H1 (cell line): ENCODE data around the gene CSF3R. TPM values are rescaled to one million over a fixed set of nuclear protein-coding genes. Genes with fewer than 3 reads are reported as not detected.

Experiments
- FOSL1 ChIP-seq: IDR thresholded peaks from 2 replicates; pipeline ENCODE4 v1.6.1; 2011; ENCODE audit warnings: mild to moderate bottlenecking, low read depth, low read length, moderate library complexity; ENCODE audit not compliant: insufficient read depth
- HDAC6 ChIP-seq: IDR thresholded peaks from one replicate; pipeline ENCODE4 v1.7.1; 2012; ENCODE audit warnings: low read depth, mild to moderate bottlenecking, inconsistent platforms, low read length, moderate library complexity
- POLR2AphosphoS5 ChIP-seq: IDR thresholded peaks from 2 replicates; pipeline ENCODE4 v1.6.1; 2011; ENCODE audit warnings: low read depth, low read length
- RXRA ChIP-seq: IDR thresholded peaks from 2 replicates; pipeline ENCODE4 v1.6.1; 2011; ENCODE audit warnings: low read depth, mild to moderate bottlenecking, low read length, moderate library complexity; ENCODE audit not compliant: insufficient read depth
- YY1 ChIP-seq: IDR thresholded peaks from 2 replicates; pipeline ENCODE4 v1.6.1; 2011; ENCODE audit warnings: low read depth, mild to moderate bottlenecking, low read length
- polyA plus RNA-seq, 7 experiments: library from polyadenylated mRNA; depleted of rRNA in 3 of 7; stranded (reverse) in 5 of 7; unstranded in 2 of 7; fragments of >200 nt in 5 of 7; fragments of 200-250 nt in 2 of 7; gene quantifications; 1 replicate in 5 of 7; 2 replicates in 1 of 7; 4 replicates in 1 of 7; pipeline versions ENCODE4 v1.2.1 to v1.2.3, GENCODE V29; 2011 to 2013; ENCODE audit warnings: missing spikeins in 2 of 7, mixed read lengths in 2 of 7
- total RNA-seq: library from RNA; stranded (reverse); fragmentation: NEBNext Ultra II Directional; extraction: Animal tissue kit (Norgen Biotek cat#: 25700); gene quantifications from 2 replicates; pipeline ENCODE4 v1.2.1, GENCODE V29; 2021
- TF ChIP-seq, protein P1 (sequence below): IDR thresholded peaks from 2 replicates; pipeline ENCODE4 v1.6.1; 2012; ENCODE audit warnings: inconsistent platforms

The CSF3R gene
- total and polyA plus RNA-seq, 2 of the 8 experiments (the other 6 are each of a cell fraction or from before 2014, with no cell fraction given) = not detected

DNA sequence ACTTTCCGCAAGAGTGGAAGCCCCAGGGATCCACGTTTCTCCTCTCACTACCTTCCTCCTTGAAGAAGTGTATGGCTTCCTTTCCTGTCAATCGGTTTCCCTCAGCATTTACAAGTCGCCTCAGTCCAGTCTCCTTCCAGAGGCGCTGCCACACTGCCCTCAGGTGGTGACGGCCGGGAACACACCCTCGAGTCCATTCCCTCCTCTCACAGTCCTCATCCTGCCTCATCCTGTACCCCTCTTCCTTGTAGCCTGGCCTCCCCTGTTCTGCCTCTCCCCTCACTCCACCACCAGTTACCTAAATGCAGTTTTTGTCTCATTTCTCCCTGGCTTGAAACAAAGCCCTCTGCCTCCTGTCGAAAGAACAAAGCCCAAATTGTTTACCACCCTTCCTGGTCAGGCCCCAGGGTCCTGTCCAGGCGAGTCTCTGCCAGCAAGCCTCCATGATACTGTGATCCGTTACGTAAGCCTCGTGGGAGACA, 61.8 kb downstream of the CSF3R start (continued):
- TF ChIP-seq FOSL1 = no peak
- no peak for TF ChIP-seq HDAC6
- TF ChIP-seq YY1 = peak; percentile 22; the same call in 1 of the 2 replicates
- TF ChIP-seq, protein P1, sequence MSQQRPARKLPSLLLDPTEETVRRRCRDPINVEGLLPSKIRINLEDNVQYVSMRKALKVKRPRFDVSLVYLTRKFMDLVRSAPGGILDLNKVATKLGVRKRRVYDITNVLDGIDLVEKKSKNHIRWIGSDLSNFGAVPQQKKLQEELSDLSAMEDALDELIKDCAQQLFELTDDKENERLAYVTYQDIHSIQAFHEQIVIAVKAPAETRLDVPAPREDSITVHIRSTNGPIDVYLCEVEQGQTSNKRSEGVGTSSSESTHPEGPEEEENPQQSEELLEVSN = no peak
- TF ChIP-seq POLR2AphosphoS5 = no peak
- no peak for TF ChIP-seq RXRA
